WERI-Rb-1 (cell line): ENCODE data around the gene GMDS.

ENCODE experiments used
- DNase-seq: peaks from one replicate; pipeline ENCODE4 v3.0.0-alpha.2; 2020
- H3K27ac ChIP-seq: fragments of 250-450 bp; sonication (Bioruptor Pico); 2 replicates; pipeline ENCODE4 v1.5.1; 2020; ENCODE audit warnings: mild to moderate bottlenecking, moderate library complexity
- H3K27me3 ChIP-seq: fragments of 250-450 bp; sonication (Bioruptor Pico); 2 replicates; pipeline ENCODE4 v1.5.1; 2021; ENCODE audit warnings: mild to moderate bottlenecking, low read depth, moderate library complexity; ENCODE audit not compliant: insufficient read depth, severe bottlenecking
- H3K36me3 ChIP-seq: fragments of 250-450 bp; sonication (Bioruptor Pico); 2 replicates; pipeline ENCODE4 v1.5.1; 2020; ENCODE audit warnings: mild to moderate bottlenecking, moderate library complexity
- H3K4me3 ChIP-seq: 2 replicates; pipeline ENCODE4 v1.5.1; 2011; ENCODE audit warnings: low read depth, mild to moderate bottlenecking, control low read depth, low read length
- H3K9me3 ChIP-seq: fragments of 250-450 bp; sonication (Bioruptor Pico); 2 replicates; pipeline ENCODE4 v1.5.1; 2021; ENCODE audit warnings: mild to moderate bottlenecking, moderate library complexity; ENCODE audit not compliant: severe bottlenecking
- TF ChIP-seq, protein P1 (sequence below): IDR thresholded peaks from 2 replicates; pipeline ENCODE4 v1.5.1; 2011; ENCODE audit warnings: low read depth, mild to moderate bottlenecking, control low read depth, inconsistent platforms, low read length

GMDS gene

DNA sequence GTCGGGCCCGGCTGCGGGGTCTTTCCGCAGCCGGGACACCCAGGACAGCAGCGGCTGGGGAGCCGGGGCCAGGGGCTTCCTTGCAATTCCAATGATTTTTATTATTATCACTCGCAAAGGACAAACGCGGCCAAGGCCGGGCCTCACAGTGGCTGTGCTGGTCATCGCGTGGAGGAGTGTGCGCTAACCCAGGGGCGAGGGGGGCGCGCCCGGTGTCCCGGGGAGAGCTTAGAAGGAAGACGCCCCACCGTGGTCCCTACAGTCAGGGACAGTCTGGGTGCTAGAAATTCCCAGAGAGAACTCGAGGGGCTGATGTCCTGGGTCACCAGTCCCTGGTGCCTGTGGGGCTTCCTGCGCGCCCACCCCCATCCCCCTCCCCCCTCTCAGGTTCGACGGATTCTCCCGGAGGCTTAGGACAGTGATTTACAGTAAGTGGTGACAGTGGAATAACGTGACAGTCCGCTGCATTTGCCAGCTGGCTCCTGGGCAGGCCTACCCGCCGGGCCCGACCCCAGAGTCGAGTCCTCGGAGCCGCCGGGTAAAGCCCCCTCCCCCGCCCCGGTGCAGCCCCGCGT, 626.2 kb downstream of the GMDS start:
- Histone ChIP-seq H3K9me3 (no peaks in the 10 kb centered on the region), H3K27me3 (peaks cover 9% of the 10 kb centered on the region), H3K36me3 (no peaks in the 10 kb centered on the region), H3K27ac (no peak overlapping the region), H3K4me3 (peak overlapping the region; percentile 29)
- DNase-seq = no peak
- TF ChIP-seq, protein P1, sequence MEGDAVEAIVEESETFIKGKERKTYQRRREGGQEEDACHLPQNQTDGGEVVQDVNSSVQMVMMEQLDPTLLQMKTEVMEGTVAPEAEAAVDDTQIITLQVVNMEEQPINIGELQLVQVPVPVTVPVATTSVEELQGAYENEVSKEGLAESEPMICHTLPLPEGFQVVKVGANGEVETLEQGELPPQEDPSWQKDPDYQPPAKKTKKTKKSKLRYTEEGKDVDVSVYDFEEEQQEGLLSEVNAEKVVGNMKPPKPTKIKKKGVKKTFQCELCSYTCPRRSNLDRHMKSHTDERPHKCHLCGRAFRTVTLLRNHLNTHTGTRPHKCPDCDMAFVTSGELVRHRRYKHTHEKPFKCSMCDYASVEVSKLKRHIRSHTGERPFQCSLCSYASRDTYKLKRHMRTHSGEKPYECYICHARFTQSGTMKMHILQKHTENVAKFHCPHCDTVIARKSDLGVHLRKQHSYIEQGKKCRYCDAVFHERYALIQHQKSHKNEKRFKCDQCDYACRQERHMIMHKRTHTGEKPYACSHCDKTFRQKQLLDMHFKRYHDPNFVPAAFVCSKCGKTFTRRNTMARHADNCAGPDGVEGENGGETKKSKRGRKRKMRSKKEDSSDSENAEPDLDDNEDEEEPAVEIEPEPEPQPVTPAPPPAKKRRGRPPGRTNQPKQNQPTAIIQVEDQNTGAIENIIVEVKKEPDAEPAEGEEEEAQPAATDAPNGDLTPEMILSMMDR = no peak

DNA sequence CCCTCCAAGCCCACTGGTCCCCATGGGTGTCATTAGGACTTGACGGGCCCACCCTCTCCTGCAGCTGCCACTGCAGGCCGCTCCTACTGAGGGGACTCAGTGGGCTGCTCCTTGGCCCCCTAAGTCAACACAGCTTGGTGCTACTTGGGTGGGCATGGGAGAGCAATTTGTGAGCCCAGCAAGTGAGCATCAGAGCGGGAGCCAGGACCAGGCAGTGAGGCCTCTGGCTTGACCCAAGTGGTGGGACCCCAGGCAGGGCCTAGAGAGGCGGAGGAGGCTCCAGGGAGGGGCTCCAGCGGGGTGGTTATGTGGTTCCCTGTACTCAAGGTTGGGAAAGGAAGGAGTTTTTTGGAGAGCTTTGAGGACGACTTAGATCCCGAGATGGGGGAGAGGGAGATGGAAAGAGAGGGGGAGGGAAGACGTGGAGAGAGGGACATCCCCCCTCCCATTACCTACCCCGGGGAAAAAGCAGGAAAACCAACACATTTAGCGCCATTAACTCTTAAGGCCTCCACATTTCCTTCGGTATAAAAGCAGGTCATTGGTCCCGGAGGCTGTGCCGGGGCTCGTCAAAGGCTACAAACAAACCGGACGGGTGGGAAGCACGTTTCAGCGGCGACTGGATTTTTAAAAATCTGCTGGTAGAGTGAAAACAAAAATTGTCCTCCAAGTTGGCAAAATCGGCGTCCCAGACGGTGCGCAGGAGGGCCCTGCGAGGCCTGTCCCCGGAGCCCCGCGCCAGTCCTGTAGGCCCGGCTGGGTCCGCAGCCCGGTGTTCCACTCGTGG, 626.9 kb downstream of the GMDS start:
- no peak for DNase-seq
- no peaks in the 10 kb centered on the region for H3K9me3 ChIP-seq
- no peak overlapping the region for H3K27ac ChIP-seq
- peaks cover 3% of the 10 kb centered on the region for H3K27me3 ChIP-seq
- no peaks in the 10 kb centered on the region for H3K36me3 ChIP-seq
- TF ChIP-seq, protein P1 = no peak
- H3K4me3 ChIP-seq = no peak overlapping the region

DNA sequence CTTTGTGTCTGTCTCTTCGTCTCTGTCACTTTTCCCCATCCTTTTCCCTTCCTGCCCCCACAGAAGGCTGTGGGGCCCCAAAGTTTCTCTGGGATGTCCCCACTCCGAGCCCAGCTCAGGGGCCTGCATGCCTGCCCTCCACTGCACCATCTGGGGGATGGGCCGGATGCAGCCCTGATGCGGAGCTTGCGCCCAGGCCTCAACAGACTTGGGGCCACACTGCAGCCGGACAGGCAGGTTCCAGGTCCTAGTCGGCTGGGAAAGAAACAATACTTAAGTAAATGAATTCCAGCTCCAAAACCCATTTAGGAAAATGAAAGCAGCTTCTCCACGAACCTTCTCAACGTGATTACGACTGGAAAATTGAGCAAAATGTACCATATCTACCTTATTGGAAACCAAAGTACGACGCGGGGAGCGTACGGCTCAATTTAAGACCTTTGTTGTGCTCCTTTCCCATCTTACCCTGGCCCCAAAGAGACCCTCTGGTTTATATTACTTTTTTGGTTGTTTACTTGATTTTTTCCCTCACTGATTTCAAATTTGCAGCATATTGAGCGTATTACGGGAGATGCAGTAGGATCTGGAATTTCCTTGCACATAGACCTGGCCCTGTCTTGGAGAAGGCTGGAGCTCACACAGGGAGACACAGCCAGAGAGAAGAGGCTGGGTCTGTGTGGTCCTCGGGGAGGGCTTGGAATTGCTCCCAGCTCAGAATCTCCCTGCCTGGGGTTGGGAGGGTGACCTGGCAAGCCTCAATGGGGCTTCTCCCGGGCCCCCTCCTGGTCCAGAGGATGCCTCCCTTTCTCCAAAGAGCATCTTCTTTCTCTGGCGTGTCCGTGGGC, 627.7 kb downstream of the GMDS start:
- Histone ChIP-seq H3K4me3 (no peak overlapping the region), H3K36me3 (no peaks in the 10 kb centered on the region), H3K27me3 (peaks cover 8% of the 10 kb centered on the region), H3K27ac (no peak overlapping the region), H3K9me3 (no peaks in the 10 kb centered on the region)
- no peak for DNase-seq
- TF ChIP-seq, protein P1 = no peak

DNA sequence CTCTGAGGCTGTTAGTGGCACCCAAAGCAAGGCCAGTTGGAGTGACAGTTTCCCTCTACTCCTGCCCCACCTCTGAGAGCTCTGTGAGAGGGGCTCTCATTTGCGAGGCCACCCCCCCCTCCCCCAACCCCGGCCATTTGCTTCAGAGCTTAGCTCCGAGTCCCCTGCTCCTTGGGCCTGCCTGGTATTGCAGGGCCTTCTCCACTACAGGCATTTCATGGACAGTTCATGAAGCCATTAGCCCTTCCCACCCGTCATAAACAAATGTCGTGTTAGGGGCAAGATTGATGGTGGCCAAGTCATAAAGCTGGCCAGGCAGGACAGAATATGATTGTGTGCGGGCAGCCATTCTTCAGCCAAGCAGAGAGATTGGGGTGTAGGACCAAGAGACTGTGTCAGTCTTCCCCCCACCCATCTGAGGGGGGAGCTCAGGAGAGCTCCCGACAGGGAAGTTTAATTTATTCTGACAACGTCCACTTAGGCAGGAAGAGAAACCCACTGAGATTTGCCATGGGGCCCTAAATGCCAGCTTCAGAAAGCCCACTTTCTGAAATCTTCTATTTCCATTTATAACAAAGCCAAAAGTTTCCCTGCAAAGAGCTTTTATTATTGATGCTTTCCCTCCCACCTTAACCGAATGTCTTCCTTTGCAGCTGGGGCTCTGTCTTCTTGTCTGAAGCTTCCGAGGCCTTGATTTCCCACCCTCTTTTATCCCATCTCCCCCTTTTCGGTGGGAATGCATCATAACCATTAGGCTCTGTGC, 628.5 kb downstream of the GMDS start:
- Histone ChIP-seq H3K4me3 (no peak overlapping the region), H3K27ac (no peak overlapping the region), H3K27me3 (peaks cover 16% of the 10 kb centered on the region), H3K9me3 (no peaks in the 10 kb centered on the region), H3K36me3 (no peaks in the 10 kb centered on the region)
- DNase-seq = no peak
- TF ChIP-seq, protein P1 = no peak

DNA sequence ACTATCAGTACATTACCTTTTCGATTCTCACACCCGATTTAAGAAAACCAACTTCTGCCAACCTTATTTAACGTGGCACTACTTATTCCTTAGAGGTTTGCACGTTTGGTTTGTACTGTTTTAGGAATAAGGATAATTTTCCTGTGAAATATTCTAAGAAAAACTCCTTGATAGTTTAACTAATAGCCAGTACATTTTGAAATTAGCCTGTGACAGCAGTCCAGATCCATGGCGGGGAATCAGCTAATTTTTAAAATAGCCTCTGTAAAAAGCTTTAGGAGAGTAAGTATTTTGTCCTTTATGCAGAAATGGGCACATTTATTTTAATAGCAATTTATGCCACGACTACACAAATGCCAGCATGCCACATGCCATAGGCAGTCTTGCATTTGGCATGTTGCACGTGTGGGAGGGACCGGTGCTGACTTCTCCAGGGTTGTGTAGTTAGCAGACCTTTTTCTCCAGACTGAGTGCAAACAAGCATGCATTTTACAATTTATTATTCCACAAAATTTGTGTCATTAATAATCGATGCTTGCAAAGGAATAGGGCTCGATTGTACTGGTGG, 629.5 kb downstream of the GMDS start:
- DNase-seq = no peak
- no peaks in the 10 kb centered on the region for H3K36me3 ChIP-seq

More for the DNA sequence above, 629.5 kb downstream of the GMDS start:
- Histone ChIP-seq H3K4me3 (no peak overlapping the region), H3K27ac (no peak overlapping the region), H3K9me3 (no peaks in the 10 kb centered on the region), H3K27me3 (peaks cover 19% of the 10 kb centered on the region)
- TF ChIP-seq, protein P1 = no peak
